ENCODE data around the gene LCNL1.

Gene LCNL1

GRCh38 chr9:136961279-136962065, 21.3 kb upstream of the LCNL1 start:
- Mint-ChIP-seq H3K9me3 (no peaks in the 10 kb centered on the region), H3K27me3 (ENCODE audit: low read depth) (peaks cover 6% of the 10 kb centered on the region), H3K4me1 (peaks cover 10% of the 10 kb centered on the region), H3K36me3 (ENCODE audit: low read depth) (no peaks in the 10 kb centered on the region), H3K27ac (no peak overlapping the region), H3K4me3 (no peak overlapping the region)
- TF ChIP-seq CTCF (IDR thresholded peaks at IDR 0.05; ENCODE audit: unreplicated experiment in 3 of 3) = no peak

GRCh38 chr9:136962163-136962562, 20.6 kb upstream of the LCNL1 start:
- Mint-ChIP-seq H3K36me3 (ENCODE audit: low read depth) (no peaks in the 10 kb centered on the region), H3K4me1 (peaks cover 10% of the 10 kb centered on the region), H3K4me3 (no peak overlapping the region), H3K9me3 (no peaks in the 10 kb centered on the region), H3K27ac (no peak overlapping the region), H3K27me3 (ENCODE audit: low read depth) (peaks cover 6% of the 10 kb centered on the region)
- TF ChIP-seq CTCF (IDR thresholded peaks at IDR 0.05; ENCODE audit: unreplicated experiment in 3 of 3) = no peak

GRCh38 chr9:136962701-136963248, 20.0 kb upstream of the LCNL1 start:
- H3K9me3 Mint-ChIP-seq = no peaks in the 10 kb centered on the region
- H3K36me3 Mint-ChIP-seq (ENCODE audit: low read depth) = no peaks in the 10 kb centered on the region
- no peak overlapping the region for H3K4me3 Mint-ChIP-seq
- H3K27me3 Mint-ChIP-seq (ENCODE audit: low read depth) = peaks cover 6% of the 10 kb centered on the region
- peaks cover 10% of the 10 kb centered on the region for H3K4me1 Mint-ChIP-seq
- TF ChIP-seq CTCF (IDR thresholded peaks at IDR 0.05; ENCODE audit: unreplicated experiment in 3 of 3) = no peak
- peak overlapping the region in 1 of 3 experiments; percentile 73 for H3K27ac Mint-ChIP-seq

- no peak for TF ChIP-seq CTCF (IDR thresholded peaks at IDR 0.05; ENCODE audit: unreplicated experiment in 3 of 3)
- peaks cover 6% of the 10 kb centered on the region for H3K27me3 Mint-ChIP-seq (ENCODE audit: low read depth)
- H3K36me3 Mint-ChIP-seq (ENCODE audit: low read depth) = no peaks in the 10 kb centered on the region
- peak overlapping the region in 1 of 3 experiments; percentile 73 for H3K27ac Mint-ChIP-seq
- H3K4me3 Mint-ChIP-seq = no peak overlapping the region
- H3K9me3 Mint-ChIP-seq = no peaks in the 10 kb centered on the region
- H3K4me1 Mint-ChIP-seq = peaks cover 10% of the 10 kb centered on the region
Observed at GRCh38 chr9:136963341-136963740, 19.5 kb upstream of the LCNL1 start.

GRCh38 chr9:136963751-136964150, 19.0 kb upstream of the LCNL1 start:
- no peak for TF ChIP-seq CTCF (IDR thresholded peaks at IDR 0.05; ENCODE audit: unreplicated experiment in 3 of 3)
- Mint-ChIP-seq H3K27ac (no peak overlapping the region), H3K9me3 (no peaks in the 10 kb centered on the region), H3K4me1 (peaks cover 10% of the 10 kb centered on the region), H3K36me3 (ENCODE audit: low read depth) (no peaks in the 10 kb centered on the region), H3K4me3 (no peak overlapping the region), H3K27me3 (ENCODE audit: low read depth) (peaks cover 6% of the 10 kb centered on the region)
